ENCODE measurements around the gene TBX1. TPM values are rescaled to one million over a fixed set of nuclear protein-coding genes. Genes with fewer than 3 reads are reported as not detected.
"Not testable (repeated sequence)": the region's sequence is repeated elsewhere in the genome, so short reads cannot be mapped to it uniquely, and the experiment has no call there.

The TBX1 gene
- total RNA-seq, 4 donors from 2014 or later, result 1.6 to 7.0 (median 4.8) TPM

DNA sequence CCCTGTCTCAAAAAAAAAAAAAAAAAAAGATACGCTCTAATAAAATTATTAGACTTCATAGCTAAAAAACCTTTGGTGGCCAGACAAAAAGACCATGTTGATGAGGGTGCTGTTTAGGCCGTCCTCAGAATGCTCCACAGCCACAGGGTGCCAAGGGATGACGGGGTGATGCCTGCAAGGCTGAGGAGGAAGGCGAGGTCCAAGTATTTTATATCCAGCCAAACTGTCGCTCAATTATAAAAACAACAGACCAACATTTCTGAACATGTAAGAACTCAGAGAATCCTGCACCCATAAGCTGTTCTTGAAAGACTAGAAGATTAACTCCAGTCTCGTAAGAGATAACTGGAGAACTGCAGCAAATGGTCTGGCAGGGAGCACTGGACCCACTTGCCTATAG, 29.2 kb downstream of the TBX1 start:
- no peaks in the 10 kb centered on the region for H3K9me3 ChIP-seq
- no peak for DNase-seq (ENCODE audit: low spot score in 2 of 2)
- H3K27me3 ChIP-seq, result no peaks in the 10 kb centered on the region
- H3K27ac ChIP-seq, result no peak overlapping the region
- H3K4me1 ChIP-seq, result no peaks in the 10 kb centered on the region
- peaks cover 15% of the 10 kb centered on the region for H3K36me3 ChIP-seq
- 69% methylated on average over 6 of the region's 6 CpGs for WGBS
- TF ChIP-seq POLR2AphosphoS5 (IDR thresholded peaks at IDR 0.05) (no peak), POLR2A (IDR thresholded peaks at IDR 0.05) (no peak), EP300 (IDR thresholded peaks at IDR 0.05) (no peak)
- TF ChIP-seq, protein P1, sequence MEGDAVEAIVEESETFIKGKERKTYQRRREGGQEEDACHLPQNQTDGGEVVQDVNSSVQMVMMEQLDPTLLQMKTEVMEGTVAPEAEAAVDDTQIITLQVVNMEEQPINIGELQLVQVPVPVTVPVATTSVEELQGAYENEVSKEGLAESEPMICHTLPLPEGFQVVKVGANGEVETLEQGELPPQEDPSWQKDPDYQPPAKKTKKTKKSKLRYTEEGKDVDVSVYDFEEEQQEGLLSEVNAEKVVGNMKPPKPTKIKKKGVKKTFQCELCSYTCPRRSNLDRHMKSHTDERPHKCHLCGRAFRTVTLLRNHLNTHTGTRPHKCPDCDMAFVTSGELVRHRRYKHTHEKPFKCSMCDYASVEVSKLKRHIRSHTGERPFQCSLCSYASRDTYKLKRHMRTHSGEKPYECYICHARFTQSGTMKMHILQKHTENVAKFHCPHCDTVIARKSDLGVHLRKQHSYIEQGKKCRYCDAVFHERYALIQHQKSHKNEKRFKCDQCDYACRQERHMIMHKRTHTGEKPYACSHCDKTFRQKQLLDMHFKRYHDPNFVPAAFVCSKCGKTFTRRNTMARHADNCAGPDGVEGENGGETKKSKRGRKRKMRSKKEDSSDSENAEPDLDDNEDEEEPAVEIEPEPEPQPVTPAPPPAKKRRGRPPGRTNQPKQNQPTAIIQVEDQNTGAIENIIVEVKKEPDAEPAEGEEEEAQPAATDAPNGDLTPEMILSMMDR (IDR thresholded peaks at IDR 0.05), result no peak
- no peak overlapping the region for H3K4me3 ChIP-seq

DNA sequence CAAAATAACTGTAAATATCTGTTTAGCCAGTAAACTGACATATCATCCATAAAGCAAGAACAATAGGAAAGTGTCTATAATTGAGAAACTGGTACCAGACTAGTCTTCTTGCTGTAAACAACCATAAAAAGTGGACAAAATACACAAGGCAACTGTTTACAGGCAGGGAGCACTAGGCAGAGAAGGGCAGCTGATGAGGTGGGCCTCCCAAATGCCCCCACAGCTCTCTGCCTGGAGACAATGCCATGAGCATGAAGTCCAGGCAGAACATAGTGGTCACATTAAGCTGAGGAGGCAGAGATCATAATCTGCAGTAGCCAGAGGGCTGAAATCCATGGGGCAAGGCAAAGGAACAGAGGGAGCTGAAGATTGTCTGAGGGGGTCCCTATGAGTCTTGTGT, 30.7 kb downstream of the TBX1 start:
- no peak overlapping the region for H3K4me3 ChIP-seq
- no peak for DNase-seq (ENCODE audit: low spot score in 2 of 2)
- TF ChIP-seq EP300 (IDR thresholded peaks at IDR 0.05) (no peak), POLR2AphosphoS5 (IDR thresholded peaks at IDR 0.05) (no peak), POLR2A (IDR thresholded peaks at IDR 0.05) (no peak)
- TF ChIP-seq, protein P1 (IDR thresholded peaks at IDR 0.05), result no peak
- H3K4me1 ChIP-seq, result peaks cover 7% of the 10 kb centered on the region
- H3K27ac ChIP-seq, result no peak overlapping the region
- H3K9me3 ChIP-seq, result no peaks in the 10 kb centered on the region
- no peaks in the 10 kb centered on the region for H3K27me3 ChIP-seq
- H3K36me3 ChIP-seq, result peaks cover 13% of the 10 kb centered on the region

DNA sequence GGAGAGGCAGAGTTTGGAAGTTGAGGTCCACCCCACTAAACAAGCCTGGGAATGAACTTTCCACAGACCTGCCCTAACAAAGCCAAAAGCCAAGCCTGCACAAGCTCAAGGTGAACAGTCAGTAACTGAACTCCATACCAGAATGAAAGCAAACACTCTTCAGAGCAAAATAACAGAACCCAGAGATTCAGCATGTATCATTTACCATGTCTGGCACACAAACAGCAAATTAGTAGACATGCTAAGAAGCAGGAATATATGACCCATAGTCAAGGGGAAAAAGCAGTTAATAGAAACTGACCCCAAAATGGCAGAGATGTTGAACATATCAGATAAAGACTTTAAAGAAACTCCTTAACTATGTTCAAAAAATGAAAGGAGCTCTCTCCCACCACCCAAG, 31.3 kb downstream of the TBX1 start:
- H3K9me3 ChIP-seq, result no peaks in the 10 kb centered on the region
- H3K27ac ChIP-seq, result no peak overlapping the region
- H3K36me3 ChIP-seq, result peaks cover 13% of the 10 kb centered on the region
- peaks cover 9% of the 10 kb centered on the region for H3K4me1 ChIP-seq
- DNase-seq (ENCODE audit: low spot score in 2 of 2), result no peak
- no peaks in the 10 kb centered on the region for H3K27me3 ChIP-seq
- no peak for TF ChIP-seq POLR2A (IDR thresholded peaks at IDR 0.05)
- TF ChIP-seq EP300 (IDR thresholded peaks at IDR 0.05), result no peak
- TF ChIP-seq, protein P1 (IDR thresholded peaks at IDR 0.05), result no peak
- no peak for TF ChIP-seq POLR2AphosphoS5 (IDR thresholded peaks at IDR 0.05)
- no peak overlapping the region for H3K4me3 ChIP-seq

DNA sequence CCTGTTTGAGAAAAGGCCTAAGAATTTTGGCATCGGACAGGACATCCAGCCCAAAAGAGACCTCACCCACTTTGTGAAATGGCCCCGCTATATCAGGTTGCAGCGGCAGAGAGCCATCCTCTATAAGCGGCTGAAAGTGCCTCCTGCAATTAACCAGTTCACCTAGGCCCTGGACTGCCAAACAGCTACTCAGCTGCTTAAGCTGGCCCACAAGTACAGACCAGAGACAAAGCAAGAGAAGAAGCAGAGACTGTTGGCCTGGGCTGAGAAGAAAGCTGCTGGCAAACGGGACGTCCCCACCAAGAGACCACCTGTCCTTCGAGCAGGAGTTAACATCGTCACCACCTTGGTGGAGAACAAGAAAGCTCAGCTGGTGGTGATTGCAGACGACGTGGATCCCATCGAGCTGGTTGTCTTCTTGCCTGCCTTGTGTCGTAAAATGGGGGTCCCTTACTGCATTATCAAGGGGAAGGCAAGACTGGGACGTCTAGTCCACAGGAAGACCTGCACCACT, 31.9 kb downstream of the TBX1 start:
- WGBS, result 96% methylated on average over 13 of the region's 13 CpGs

DNA sequence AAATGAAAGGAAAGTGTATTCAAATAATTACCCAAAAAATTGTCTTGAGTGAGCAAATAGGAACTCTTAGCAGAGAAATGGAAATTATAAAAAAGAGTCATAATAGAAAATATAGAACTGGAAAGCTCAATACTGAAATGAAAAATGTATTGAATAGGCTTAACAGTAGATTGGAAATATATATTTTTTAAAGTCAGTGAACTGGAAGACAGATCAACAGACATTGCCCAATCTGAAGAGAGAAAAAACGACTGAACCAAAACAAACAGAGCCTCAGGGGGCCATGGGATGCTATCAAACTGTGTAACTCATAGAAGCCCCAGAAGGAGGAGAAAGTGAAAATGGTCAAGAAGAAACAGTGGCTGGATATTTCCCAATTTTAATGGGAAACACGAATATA, 32.6 kb downstream of the TBX1 start:
- Histone ChIP-seq H3K9me3 (no peaks in the 10 kb centered on the region), H3K36me3 (peaks cover 9% of the 10 kb centered on the region), H3K4me1 (peaks cover 9% of the 10 kb centered on the region), H3K27me3 (no peaks in the 10 kb centered on the region), H3K4me3 (no peak overlapping the region), H3K27ac (no peak overlapping the region)
- 75% methylated on average over 2 of the region's 2 CpGs for WGBS
- no peak for DNase-seq (ENCODE audit: low spot score in 2 of 2)
- TF ChIP-seq, protein P1 (IDR thresholded peaks at IDR 0.05), result no peak
- TF ChIP-seq POLR2AphosphoS5 (IDR thresholded peaks at IDR 0.05) (no peak), POLR2A (IDR thresholded peaks at IDR 0.05) (no peak), EP300 (IDR thresholded peaks at IDR 0.05) (no peak)

More for the DNA sequence above, 31.9 kb downstream of the TBX1 start:
- H3K36me3 ChIP-seq, result peaks cover 13% of the 10 kb centered on the region
- DNase-seq (ENCODE audit: low spot score in 2 of 2); H3K4me3 ChIP-seq; H3K27ac ChIP-seq; H3K4me1 ChIP-seq; H3K27me3 ChIP-seq; H3K9me3 ChIP-seq: not testable (repeated sequence)

DNA sequence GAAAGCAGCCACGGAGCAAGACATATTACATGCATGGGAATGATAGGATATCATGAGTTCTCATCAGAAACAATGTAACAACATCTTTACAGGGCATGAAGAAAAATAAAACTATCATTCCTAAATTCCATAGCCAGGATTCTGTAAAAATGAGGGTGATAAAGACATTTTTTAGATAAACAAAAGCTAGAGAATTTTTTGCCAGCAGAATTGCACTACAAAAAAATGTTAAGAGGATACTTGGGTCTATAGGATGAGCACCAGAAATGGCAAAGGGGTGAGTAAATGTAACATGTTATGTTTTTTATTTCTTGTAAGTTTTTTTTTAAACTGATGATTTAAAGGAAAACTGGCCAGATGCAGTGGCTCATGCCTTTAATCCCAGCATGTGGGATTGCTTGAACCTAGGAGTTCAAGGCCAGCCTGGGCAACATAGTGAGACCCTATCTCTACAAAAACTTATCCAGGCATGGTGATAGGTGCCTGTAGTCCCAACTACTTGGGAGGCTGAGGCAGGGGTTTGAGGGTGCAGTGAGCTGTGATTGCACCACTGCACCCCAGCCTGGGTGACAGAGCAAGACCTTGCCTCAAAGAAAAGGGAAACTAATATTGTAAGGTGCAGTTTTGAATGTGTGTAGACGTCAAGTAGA, 33.2 kb downstream of the TBX1 start:
- WGBS, result 62% methylated on average over 2 of the region's 2 CpGs
- H3K4me3 ChIP-seq, result no peak overlapping the region
- no peak for DNase-seq (ENCODE audit: low spot score in 2 of 2)
- TF ChIP-seq, protein P1 (IDR thresholded peaks at IDR 0.05), result no peak
- TF ChIP-seq POLR2A (IDR thresholded peaks at IDR 0.05) (no peak), POLR2AphosphoS5 (IDR thresholded peaks at IDR 0.05) (no peak), EP300 (IDR thresholded peaks at IDR 0.05) (no peak)
- no peaks in the 10 kb centered on the region for H3K9me3 ChIP-seq
- peaks cover 12% of the 10 kb centered on the region for H3K4me1 ChIP-seq
- no peaks in the 10 kb centered on the region for H3K27me3 ChIP-seq
- no peak overlapping the region for H3K27ac ChIP-seq
- peaks cover 3% of the 10 kb centered on the region for H3K36me3 ChIP-seq
